GM12878 (cell line): ENCODE measurements around the gene EPB41L1. TPM values are rescaled to one million over a fixed set of nuclear protein-coding genes. Genes with fewer than 3 reads are reported as not detected.

Source experiments
- ATAC-seq: fragments of 200-7000 bp; cut with Tn5 transposase; 3 replicates; pipeline ENCODE4 v1.9.1; 2020; ENCODE audit warnings: mild to moderate bottlenecking, moderate library complexity
- BruUV-seq: library from RNA; stranded (reverse); fragments of 400-500 nt; replicated peaks from 2 replicates; lab custom pipeline; 2021; lab: Mats Ljungman, UMichigan
- CTCF ChIA-PET: fragments of 300-600 bp; sonication (Branson Sonifier 250); formaldehyde crosslinking; extraction: SDS; loops from one replicate; lab custom pipeline; 2021; ENCODE audit warnings: inconsistent platforms; lab: Yijun Ruan, JAX
- POLR2A ChIA-PET: fragments of 350-600 bp; formaldehyde crosslinking; extraction: SDS; loops from one replicate; lab custom pipeline; 2021; ENCODE audit warnings: inconsistent platforms; lab: Charles Lee
- RAD21 ChIA-PET: fragments of 300-600 bp; sonication (Branson Sonifier 250); formaldehyde crosslinking; loops from one replicate; lab custom pipeline; 2023; ENCODE audit warnings: antibody characterized with exemption; ENCODE audit not compliant: unreplicated experiment; lab: Charles Lee
- SMC1A ChIA-PET: fragments of 300-600 bp; sonication (Branson Sonifier 250); formaldehyde crosslinking; loops from one replicate; lab custom pipeline; 2023; ENCODE audit not compliant: unreplicated experiment, uncharacterized antibody; lab: Charles Lee
- DNase-seq: peaks from one replicate; pipeline ENCODE4 v3.0.0-alpha.2; 2011; ENCODE audit warnings: low read depth, low spot score
- FAIRE-seq: peaks from 3 replicates; lab custom pipeline; 2011; peaks lifted over from hg19 to GRCh38; lab: Jason Lieb, UNC
- H2AFZ ChIP-seq: 2 replicates; pipeline ENCODE4 v1.6.0; 2011; ENCODE audit warnings: low read depth, low read length, control low read depth; ENCODE audit not compliant: control insufficient read depth
- H3K27ac ChIP-seq: 2 replicates; pipeline ENCODE4 v1.5.1; 2011; ENCODE audit warnings: control low read depth; ENCODE audit not compliant: control insufficient read depth, insufficient read depth
- H3K27me3 ChIP-seq, 2 experiments: replicated peaks in 1 of 2; 2 replicates each; pipeline versions ENCODE4 v1.6.0 to v1.6.1; 2011; ENCODE audit warnings: low read length in 1 of 2; ENCODE audit not compliant: control insufficient read depth in 2 of 2, insufficient read depth in 2 of 2
- H3K36me3 ChIP-seq, 2 experiments: 2 replicates each; pipeline ENCODE4 v1.5.1; 2011; ENCODE audit warnings: low read length in 1 of 2; ENCODE audit not compliant: control insufficient read depth in 2 of 2, insufficient read depth in 2 of 2
- H3K4me1 ChIP-seq: 2 replicates; pipeline ENCODE4 v1.6.1; 2011; ENCODE audit warnings: mild to moderate bottlenecking, low read length, moderate library complexity, mixed read lengths; ENCODE audit not compliant: control insufficient read depth, insufficient read depth
- H3K4me2 ChIP-seq: 2 replicates; pipeline ENCODE4 v1.6.0; 2011; ENCODE audit warnings: control low read depth; ENCODE audit not compliant: control insufficient read depth, insufficient read depth
- H3K4me3 ChIP-seq: fragments of 200-600 bp; sonication (generic); 2 replicates; pipeline ENCODE4 v1.5.1; 2016
- H3K79me2 ChIP-seq: 2 replicates; pipeline ENCODE4 v1.6.0; 2011; ENCODE audit warnings: low read length; ENCODE audit not compliant: control insufficient read depth, insufficient read depth
- H3K9ac ChIP-seq: 2 replicates; pipeline ENCODE4 v1.8.0; 2011; ENCODE audit warnings: low read length, control low read depth, mixed read lengths; ENCODE audit not compliant: control insufficient read depth, insufficient read depth
- H3K9me3 ChIP-seq: replicated peaks from 3 replicates; pipeline ENCODE4 v1.5.1; 2011; ENCODE audit warnings: mild to moderate bottlenecking, low read length; ENCODE audit not compliant: control insufficient read depth, insufficient read depth
- H4K20me1 ChIP-seq: 2 replicates; pipeline ENCODE4 v1.6.0; 2011; ENCODE audit not compliant: control insufficient read depth, insufficient read depth
- ASH2L ChIP-seq: fragments of 300-600, 200-600 bp; sonication (generic); IDR thresholded peaks from 2 replicates; pipeline ENCODE4 v1.6.1; 2017; ENCODE audit warnings: low read depth, mild to moderate bottlenecking, borderline replicate concordance
- BACH1 ChIP-seq: fragments of 450-650 bp; IDR thresholded peaks from 2 replicates; pipeline ENCODE4 v1.6.1; 2017; ENCODE audit warnings: mild to moderate bottlenecking, borderline replicate concordance
- BCL11A ChIP-seq: IDR thresholded peaks from 2 replicates; pipeline ENCODE4 v1.6.1; 2011; ENCODE audit warnings: low read depth, low read length
- DPF2 ChIP-seq: fragments of 450-650 bp; IDR thresholded peaks from 2 replicates; pipeline ENCODE4 v1.6.1; 2017; ENCODE audit warnings: mild to moderate bottlenecking
- EZH2 ChIP-seq: IDR thresholded peaks from 2 replicates; pipeline ENCODE4 v1.6.1; 2012; ENCODE audit warnings: low read depth, mild to moderate bottlenecking, control low read depth, inconsistent platforms, low read length, borderline replicate concordance; ENCODE audit not compliant: control insufficient read depth
- HSF1 ChIP-seq: fragments of 150-350 bp; IDR thresholded peaks from 2 replicates; pipeline ENCODE4 v1.6.1; 2014; ENCODE audit warnings: mild to moderate bottlenecking, low read depth, low read length
- MYC ChIP-seq: IDR thresholded peaks from 2 replicates; pipeline ENCODE4 v1.6.1; 2011; ENCODE audit warnings: mild to moderate bottlenecking, low read length, moderate library complexity, inconsistent platforms; ENCODE audit not compliant: insufficient read depth, insufficient replicate concordance, insufficient read length, severe bottlenecking
- NFIC ChIP-seq: IDR thresholded peaks from 2 replicates; pipeline ENCODE4 v1.6.1; 2012; ENCODE audit warnings: low read depth, mild to moderate bottlenecking, inconsistent platforms, low read length, moderate library complexity
- RAD51 ChIP-seq: fragments of 450-650 bp; IDR thresholded peaks from 2 replicates; pipeline ENCODE4 v1.6.1; 2016; ENCODE audit warnings: moderate library complexity, mild to moderate bottlenecking, inconsistent platforms
- RELA ChIP-seq: fragments of 450-650 bp; IDR thresholded peaks from 2 replicates; pipeline ENCODE4 v1.8.0; 2014; ENCODE audit warnings: borderline replicate concordance; ENCODE audit not compliant: partially characterized antibody
- RFX5 ChIP-seq: IDR thresholded peaks from 2 replicates; pipeline ENCODE4 v1.6.1; 2011; ENCODE audit warnings: low read depth, low read length, improper control_type of control experiment
- SIN3A ChIP-seq: IDR thresholded peaks from 2 replicates; pipeline ENCODE4 v1.6.1; 2012; ENCODE audit warnings: low read depth, low read length, improper control_type of control experiment
- SMAD1 ChIP-seq: fragments of 450-650 bp; IDR thresholded peaks from 2 replicates; pipeline ENCODE4 v1.6.1; 2018; ENCODE audit warnings: mild to moderate bottlenecking, low read depth; ENCODE audit not compliant: partially characterized antibody
- SP1 ChIP-seq: IDR thresholded peaks from one replicate; pipeline ENCODE4 v1.6.1; 2011; ENCODE audit warnings: low read depth, low read length
- USF1 ChIP-seq: IDR thresholded peaks from 2 replicates; pipeline ENCODE4 v1.6.1; 2011; ENCODE audit warnings: borderline replicate concordance, low read depth, mild to moderate bottlenecking, moderate library complexity, mixed read lengths, low read length; ENCODE audit not compliant: insufficient read depth; ENCODE audit errors: extremely low read length
- USF2 ChIP-seq: IDR thresholded peaks from 2 replicates; pipeline ENCODE4 v1.6.1; 2011; ENCODE audit warnings: low read depth, low read length, improper control_type of control experiment, borderline replicate concordance
- ZBTB33 ChIP-seq: fragments of 450-650 bp; IDR thresholded peaks from 2 replicates; pipeline ENCODE4 v1.6.1; 2017; ENCODE audit warnings: mild to moderate bottlenecking
- ZNF274 ChIP-seq: IDR thresholded peaks from one replicate; pipeline ENCODE4 v1.8.0; 2011; ENCODE audit not compliant: insufficient read length, insufficient read depth
- ZSCAN29 ChIP-seq: fragments of 450-650 bp; IDR thresholded peaks from 2 replicates; pipeline ENCODE4 v1.6.1; 2017; ENCODE audit warnings: mild to moderate bottlenecking, moderate library complexity
- WGBS: methylation state at CpG from one replicate; pipeline ENCODE4 v1.1.6; 2016; ENCODE audit warnings: low lambda C conversion rate; ENCODE audit not compliant: insufficient replicate concordance, insufficient coverage; ENCODE audit errors: missing lambda C conversion rate; 5-methylcytosine and 5-hydroxymethylcytosine counted together
- in situ Hi-C: fragments of 300-500 bp; cut with MboI; formaldehyde crosslinking; loops from 9 replicates; pipeline ENCODE4 v1.14.3; 2018; ENCODE audit warnings: mixed read lengths
- intact Hi-C: fragments of 100-400 bp; cut with micrococcal nuclease; formaldehyde crosslinking; loops from one replicate; pipeline ENCODE4 v1.14.2; 2022; ENCODE audit not compliant: unreplicated experiment
- polyA plus RNA-seq, 11 experiments: library from polyadenylated mRNA; depleted of rRNA in 4 of 11; unstranded in 6 of 11; stranded (reverse) in 5 of 11; fragments of >200 nt; fragmentation: Nextera tagmentation in 4 of 11; fragmentation: Illumina TruSeq in 1 of 11; extraction: Ambion mirVana in 4 of 11; extraction: Trizol in 1 of 11; gene quantifications; 1 replicate in 1 of 11; 2 replicates in 10 of 11; pipeline versions ENCODE4 v1.2.1 to v1.2.3, GENCODE V29; 2011 to 2016; ENCODE audit warnings: inconsistent platforms in 2 of 11, missing spikeins in 2 of 11, low read depth in 1 of 11
- total RNA-seq, 4 experiments: library from RNA; depleted of rRNA in 3 of 4; stranded (reverse); fragments of >200 nt in 3 of 4; fragmentation: Illumina TruSeq in 1 of 4; extraction: Trizol in 1 of 4; gene quantifications; 2 replicates each; pipeline versions ENCODE4 v1.2.1 to v1.2.3, GENCODE V29; 2013 to 2021

EPB41L1 gene
- total and polyA plus RNA-seq, 10 of the 15 experiments (the other 5 are each of a cell fraction or from before 2014, with no cell fraction given): 0.08 to 3.2 (median 0.31) TPM

- WGBS: 32% methylated on average over 6 of the region's 6 CpGs
- DNase-seq: no peak
- no peak overlapping the region for H3K27ac ChIP-seq
- H3K9ac ChIP-seq: no peak overlapping the region
- POLR2A ChIA-PET: interaction anchor here (0.7 kb wide), 1 partner anchor 557 kb away, joined by 3 read pairs; no protein-coding TSS in a partner anchor
- no peaks in the 10 kb centered on the region for H3K4me1 ChIP-seq
- TF ChIP-seq ZSCAN29 (no peak), USF1 (no peak), RFX5 (no peak), BCL11A (no peak), DPF2 (no peak), SMAD1 (no peak), RELA (no peak), ASH2L (no peak), USF2 (no peak), NFIC (no peak), ZBTB33 (no peak), ZNF274 (no peak), EZH2 (no peak), RAD51 (no peak), BACH1 (no peak), SP1 (no peak), SIN3A (no peak), MYC (no peak), HSF1 (no peak)
- 0 out of 4 replicates have a peak, but pooled peaks cover 0 to 1% of the 10 kb centered on the region in 2 experiments for H3K27me3 ChIP-seq
- H3K36me3 ChIP-seq: no peaks in the 10 kb centered on the region
- no peak overlapping the region for H3K4me2 ChIP-seq
- in situ Hi-C loops: no loop called here
- H4K20me1 ChIP-seq: no peaks in the 10 kb centered on the region
- intact Hi-C loops: no loop called here
- H3K4me3 ChIP-seq: no peak overlapping the region
- ATAC-seq: no peak
- H3K79me2 ChIP-seq: no peaks in the 10 kb centered on the region
- H3K9me3 ChIP-seq: no peaks in the 10 kb centered on the region
- SMC1A ChIA-PET: no interaction called here
- no peak overlapping the region for H2AFZ ChIP-seq
- BruUV-seq: no TSS peak
- FAIRE-seq: no peak
- CTCF ChIA-PET: interaction anchor here (1.1 kb wide), 2 partner anchors 10 to 21 kb away, joined by 3 read pairs; no protein-coding TSS in a partner anchor
- RAD21 ChIA-PET: no interaction called here
These were observed 74.2 kb downstream of the EPB41L1 start for GRCh38 chr20:36228770-36229169.
